WTC11 (cell line): ENCODE results near the gene TIMP4. TPM values are rescaled to one million over a fixed set of nuclear protein-coding genes. Genes with fewer than 3 reads are reported as not detected.

Experiments used
- ATAC-seq: fragments of 200-7000 bp; cut with Tn5 transposase; 2 replicates; pipeline ENCODE4 v1.10.0; 2021; ENCODE audit warnings: mild to moderate bottlenecking, moderate library complexity
- CTCF ChIA-PET: fragments of 300-600 bp; sonication (Branson Sonifier 250); formaldehyde crosslinking; loops from one replicate; lab custom pipeline; 2021; ENCODE audit warnings: antibody characterized with exemption; lab: Charles Lee
- POLR2A ChIA-PET: fragments of 350-600 bp; sonication (Branson Sonifier 250); formaldehyde crosslinking; loops from one replicate; lab custom pipeline; 2021; ENCODE audit warnings: antibody characterized with exemption; lab: Charles Lee
- DNase-seq: peaks from one replicate; pipeline ENCODE4 v3.0.0; 2021; ENCODE audit warnings: low spot score
- H3K27ac Mint-ChIP-seq: 2 replicates; pipeline ENCODE4 v1.8.0; 2021; ENCODE audit warnings: mixed read lengths
- H3K27me3 Mint-ChIP-seq: 2 replicates; pipeline ENCODE4 v1.8.0; 2021; ENCODE audit warnings: low read depth, mild to moderate bottlenecking, moderate library complexity, mixed read lengths
- H3K36me3 Mint-ChIP-seq: 2 replicates; pipeline ENCODE4 v1.8.0; 2021; ENCODE audit warnings: mixed read lengths
- H3K4me1 Mint-ChIP-seq: 2 replicates; pipeline ENCODE4 v1.8.0; 2022; ENCODE audit warnings: mixed read lengths
- H3K4me3 Mint-ChIP-seq: 2 replicates; pipeline ENCODE4 v1.8.0; 2021; ENCODE audit warnings: mild to moderate bottlenecking, moderate library complexity, mixed read lengths
- H3K9me3 Mint-ChIP-seq: 2 replicates; pipeline ENCODE4 v1.8.0; 2021; ENCODE audit warnings: mixed read lengths
- AFF4 ChIP-seq: sonication (generic); formaldehyde crosslinking; IDR thresholded peaks from 2 replicates; pipeline ENCODE4 v1.8.1; 2023; ENCODE audit warnings: mild to moderate bottlenecking, missing genetic modification reagents, borderline replicate concordance
- ATF1 ChIP-seq: sonication (generic); formaldehyde crosslinking; IDR thresholded peaks from 2 replicates; pipeline ENCODE4 v1.8.1; 2023; ENCODE audit warnings: mild to moderate bottlenecking, moderate library complexity, missing genetic modification reagents
- ATF2 ChIP-seq: sonication (generic); formaldehyde crosslinking; IDR thresholded peaks from 2 replicates; pipeline ENCODE4 v1.8.1; 2022; ENCODE audit warnings: low read depth, missing genetic modification reagents, borderline replicate concordance
- E2F1 ChIP-seq: sonication (generic); formaldehyde crosslinking; IDR thresholded peaks from 2 replicates; pipeline ENCODE4 v1.8.0; 2022; ENCODE audit warnings: mild to moderate bottlenecking, missing genetic modification reagents
- EMX1 ChIP-seq: fragments of 250-450 bp; sonication (Bioruptor Pico); IDR thresholded peaks from 2 replicates; pipeline ENCODE4 v1.8.0; 2021; ENCODE audit warnings: mild to moderate bottlenecking
- ESRRA ChIP-seq: sonication (generic); formaldehyde crosslinking; IDR thresholded peaks from 2 replicates; pipeline ENCODE4 v1.8.1; 2022; ENCODE audit warnings: mild to moderate bottlenecking, missing genetic modification reagents, borderline replicate concordance
- FOXP4 ChIP-seq: sonication (generic); formaldehyde crosslinking; IDR thresholded peaks from 2 replicates; pipeline ENCODE4 v1.8.0; 2022; ENCODE audit warnings: mild to moderate bottlenecking, missing genetic modification reagents
- GABPB1 ChIP-seq: sonication (generic); formaldehyde crosslinking; IDR thresholded peaks from 2 replicates; pipeline ENCODE4 v1.8.1; 2023; ENCODE audit warnings: mild to moderate bottlenecking, missing genetic modification reagents
- HMGA2 ChIP-seq: fragments of 250-450 bp; sonication (Bioruptor Pico); IDR thresholded peaks from 2 replicates; pipeline ENCODE4 v1.4.0; 2021; ENCODE audit warnings: mild to moderate bottlenecking, moderate library complexity
- JAZF1 ChIP-seq: fragments of 250-450 bp; sonication (Bioruptor Pico); IDR thresholded peaks from 2 replicates; pipeline ENCODE4 v1.9.0; 2021; ENCODE audit warnings: moderate library complexity, mild to moderate bottlenecking, inconsistent platforms
- JUN ChIP-seq: sonication (generic); formaldehyde crosslinking; IDR thresholded peaks from 2 replicates; pipeline ENCODE4 v1.8.0; 2023; ENCODE audit warnings: mild to moderate bottlenecking, missing genetic modification reagents
- MAX ChIP-seq: sonication (generic); formaldehyde crosslinking; IDR thresholded peaks from 2 replicates; pipeline ENCODE4 v1.8.0; 2022; ENCODE audit warnings: mild to moderate bottlenecking, missing genetic modification reagents
- MXD4 ChIP-seq: fragments of 250-450 bp; sonication (Bioruptor Pico); IDR thresholded peaks from 2 replicates; pipeline ENCODE4 v1.8.0; 2021; ENCODE audit warnings: mild to moderate bottlenecking, moderate library complexity, borderline replicate concordance
- NFE2L1 ChIP-seq: sonication (generic); formaldehyde crosslinking; IDR thresholded peaks from 2 replicates; pipeline ENCODE4 v1.8.1; 2023; ENCODE audit warnings: missing genetic modification reagents
- NR3C1 ChIP-seq: sonication (generic); formaldehyde crosslinking; conservative IDR thresholded peaks from 2 replicates; pipeline ENCODE4 v1.8.1; 2023; ENCODE audit warnings: low read depth, mild to moderate bottlenecking, missing genetic modification reagents
- PRRX2 ChIP-seq: fragments of 250-450 bp; sonication (Bioruptor Pico); IDR thresholded peaks from 2 replicates; pipeline ENCODE4 v1.8.0; 2021; ENCODE audit warnings: mild to moderate bottlenecking
- SMAD4 ChIP-seq: sonication (generic); formaldehyde crosslinking; IDR thresholded peaks from 2 replicates; pipeline ENCODE4 v1.8.0; 2022; ENCODE audit warnings: mild to moderate bottlenecking, missing genetic modification reagents
- TEAD1 ChIP-seq: sonication (generic); formaldehyde crosslinking; IDR thresholded peaks from 2 replicates; pipeline ENCODE4 v1.8.0; 2022; ENCODE audit warnings: mild to moderate bottlenecking, missing genetic modification reagents
- TP53 ChIP-seq: sonication (generic); formaldehyde crosslinking; IDR thresholded peaks from 2 replicates; pipeline ENCODE4 v1.8.1; 2023; ENCODE audit warnings: mild to moderate bottlenecking, missing genetic modification reagents
- USF2 ChIP-seq: sonication (generic); formaldehyde crosslinking; IDR thresholded peaks from 2 replicates; pipeline ENCODE4 v1.8.1; 2023; ENCODE audit warnings: mild to moderate bottlenecking, missing genetic modification reagents, moderate library complexity
- ZMAT4 ChIP-seq: fragments of 250-450 bp; sonication (Bioruptor Pico); IDR thresholded peaks from 2 replicates; pipeline ENCODE4 v1.9.0; 2021; ENCODE audit warnings: mild to moderate bottlenecking
- ZNF138 ChIP-seq: sonication (generic); formaldehyde crosslinking; conservative IDR thresholded peaks from 2 replicates; pipeline ENCODE4 v1.8.1; 2022; ENCODE audit warnings: mild to moderate bottlenecking, moderate library complexity, missing genetic modification reagents
- ZNF232 ChIP-seq: sonication (generic); formaldehyde crosslinking; IDR thresholded peaks from 2 replicates; pipeline ENCODE4 v1.8.0; 2022; ENCODE audit warnings: mild to moderate bottlenecking, missing genetic modification reagents
- ZNF263 ChIP-seq: sonication (generic); formaldehyde crosslinking; IDR thresholded peaks from 2 replicates; pipeline ENCODE4 v1.8.1; 2022; ENCODE audit warnings: low read depth, mild to moderate bottlenecking, moderate library complexity, missing genetic modification reagents
- ZNF512 ChIP-seq: sonication (generic); formaldehyde crosslinking; IDR thresholded peaks from 2 replicates; pipeline ENCODE4 v1.8.1; 2022; ENCODE audit warnings: missing genetic modification reagents, borderline replicate concordance
- ZNF671 ChIP-seq: fragments of 250-450 bp; sonication (Bioruptor Pico); IDR thresholded peaks from 2 replicates; pipeline ENCODE4 v1.8.0; 2021; ENCODE audit warnings: mild to moderate bottlenecking
- total RNA-seq: library from RNA; stranded (reverse); gene quantifications from 3 replicates; pipeline ENCODE4 v1.2.3, GENCODE V29; 2021

The TIMP4 gene
- total RNA-seq, 1 experiment from 2014 or later, result 11.8 TPM

GRCh38 chr3:12116870-12117269 is 41.8 kb downstream of the TIMP4 start (continued):
- no peak for TF ChIP-seq ZMAT4 (CRISPR knock-in tag)
- TF ChIP-seq FOXP4 (CRISPR knock-in tag), result no peak
- no peak for TF ChIP-seq ZNF263 (CRISPR knock-in tag)
- TF ChIP-seq ZNF232 (CRISPR knock-in tag), result no peak
- TF ChIP-seq PRRX2 (CRISPR knock-in tag), result no peak
- TF ChIP-seq NR3C1 (CRISPR knock-in tag), result no peak
- no peak for TF ChIP-seq ATF2 (CRISPR knock-in tag)
- no peak for TF ChIP-seq USF2
- TF ChIP-seq, all 79 proteins: peak for 0

GRCh38 chr3:12115849-12116248 is 42.9 kb downstream of the TIMP4 start:
- Mint-ChIP-seq H3K36me3 (peaks cover 6% of the 10 kb centered on the region), H3K27ac (no peak overlapping the region), H3K27me3 (no peaks in the 10 kb centered on the region), H3K4me1 (no peaks in the 10 kb centered on the region), H3K9me3 (peaks cover 12% of the 10 kb centered on the region), H3K4me3 (no peak overlapping the region)
- DNase-seq, result no peak
- ChIA-PET CTCF (interaction anchor here (0.6 to 1.3 kb wide), 2 partner anchors 9 to 11 kb away, joined by 3 to 4 read pairs; no protein-coding TSS in a partner anchor), POLR2A (no interaction called here)
- no peak for ATAC-seq
- no peak for TF ChIP-seq MXD4 (CRISPR knock-in tag)
- no peak for TF ChIP-seq GABPB1 (CRISPR knock-in tag)
- no peak for TF ChIP-seq HMGA2 (CRISPR knock-in tag)
- TF ChIP-seq NFE2L1 (CRISPR knock-in tag), result no peak
- TF ChIP-seq ESRRA (CRISPR knock-in tag), result no peak
- no peak for TF ChIP-seq EMX1 (CRISPR knock-in tag)
- TF ChIP-seq E2F1, result no peak
- no peak for TF ChIP-seq JUN (CRISPR knock-in tag)
- TF ChIP-seq AFF4 (CRISPR knock-in tag), result no peak
- TF ChIP-seq ZNF671 (CRISPR knock-in tag), result no peak
- TF ChIP-seq ZNF512 (CRISPR knock-in tag), result no peak
- TF ChIP-seq MAX (CRISPR knock-in tag), result no peak
- TF ChIP-seq TP53 (CRISPR knock-in tag), result no peak
- no peak for TF ChIP-seq ZNF138 (CRISPR knock-in tag)
- no peak for TF ChIP-seq ATF1
- TF ChIP-seq TEAD1, result no peak
- no peak for TF ChIP-seq JAZF1 (CRISPR knock-in tag)
- TF ChIP-seq SMAD4 (CRISPR knock-in tag), result no peak
